Ishikawa (cell line): Measurements from ENCODE around the gene TRPM2.

ENCODE experiments used
- CREB1 ChIP-seq: IDR thresholded peaks from 2 replicates; pipeline ENCODE4 v1.6.1; 2012; ENCODE audit warnings: low read depth
- FOXM1 ChIP-seq: IDR thresholded peaks from 2 replicates; pipeline ENCODE4 v1.6.1; 2012; ENCODE audit warnings: low read depth, borderline replicate concordance
- RAD21 ChIP-seq: IDR thresholded peaks from 2 replicates; pipeline ENCODE4 v1.6.1; 2012; ENCODE audit warnings: low read depth
- TEAD4 ChIP-seq: IDR thresholded peaks from 2 replicates; pipeline ENCODE4 v1.6.1; 2012
- TF ChIP-seq, protein P1 (sequence below): IDR thresholded peaks from 2 replicates; pipeline ENCODE4 v1.6.1; 2012; ENCODE audit warnings: low read depth, mild to moderate bottlenecking

- TF ChIP-seq TEAD4 (no peak), RAD21 (no peak), CREB1 (no peak), FOXM1 (no peak)
- TF ChIP-seq, protein P1, sequence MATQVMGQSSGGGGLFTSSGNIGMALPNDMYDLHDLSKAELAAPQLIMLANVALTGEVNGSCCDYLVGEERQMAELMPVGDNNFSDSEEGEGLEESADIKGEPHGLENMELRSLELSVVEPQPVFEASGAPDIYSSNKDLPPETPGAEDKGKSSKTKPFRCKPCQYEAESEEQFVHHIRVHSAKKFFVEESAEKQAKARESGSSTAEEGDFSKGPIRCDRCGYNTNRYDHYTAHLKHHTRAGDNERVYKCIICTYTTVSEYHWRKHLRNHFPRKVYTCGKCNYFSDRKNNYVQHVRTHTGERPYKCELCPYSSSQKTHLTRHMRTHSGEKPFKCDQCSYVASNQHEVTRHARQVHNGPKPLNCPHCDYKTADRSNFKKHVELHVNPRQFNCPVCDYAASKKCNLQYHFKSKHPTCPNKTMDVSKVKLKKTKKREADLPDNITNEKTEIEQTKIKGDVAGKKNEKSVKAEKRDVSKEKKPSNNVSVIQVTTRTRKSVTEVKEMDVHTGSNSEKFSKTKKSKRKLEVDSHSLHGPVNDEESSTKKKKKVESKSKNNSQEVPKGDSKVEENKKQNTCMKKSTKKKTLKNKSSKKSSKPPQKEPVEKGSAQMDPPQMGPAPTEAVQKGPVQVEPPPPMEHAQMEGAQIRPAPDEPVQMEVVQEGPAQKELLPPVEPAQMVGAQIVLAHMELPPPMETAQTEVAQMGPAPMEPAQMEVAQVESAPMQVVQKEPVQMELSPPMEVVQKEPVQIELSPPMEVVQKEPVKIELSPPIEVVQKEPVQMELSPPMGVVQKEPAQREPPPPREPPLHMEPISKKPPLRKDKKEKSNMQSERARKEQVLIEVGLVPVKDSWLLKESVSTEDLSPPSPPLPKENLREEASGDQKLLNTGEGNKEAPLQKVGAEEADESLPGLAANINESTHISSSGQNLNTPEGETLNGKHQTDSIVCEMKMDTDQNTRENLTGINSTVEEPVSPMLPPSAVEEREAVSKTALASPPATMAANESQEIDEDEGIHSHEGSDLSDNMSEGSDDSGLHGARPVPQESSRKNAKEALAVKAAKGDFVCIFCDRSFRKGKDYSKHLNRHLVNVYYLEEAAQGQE = no peak
Measured at GRCh38 chr21:44478124-44478800, 124.8 kb downstream of the TRPM2 start.
